SK-N-SH (cell line): Measurements from ENCODE around the gene MMP14.

ENCODE experiments used
- CTCF ChIP-seq: fragments of 200-600 bp; sonication (generic); IDR thresholded peaks from 2 replicates; pipeline ENCODE4 v1.6.1; 2017; ENCODE audit warnings: antibody characterized with exemption, mild to moderate bottlenecking, moderate library complexity
- GABPA ChIP-seq: IDR thresholded peaks from 2 replicates; pipeline ENCODE4 v1.4.0; 2012; ENCODE audit warnings: low read depth, mild to moderate bottlenecking
- JUND ChIP-seq: IDR thresholded peaks from 2 replicates; pipeline ENCODE4 v1.4.0; 2012
- MXI1 ChIP-seq: IDR thresholded peaks from 2 replicates; pipeline ENCODE4 v1.6.1; 2012; ENCODE audit warnings: mild to moderate bottlenecking, low read depth, low read length, improper control_type of control experiment
- PBX3 ChIP-seq: IDR thresholded peaks from 2 replicates; pipeline ENCODE4; 2012
- POLR2AphosphoS5 ChIP-seq: IDR thresholded peaks from 2 replicates; pipeline ENCODE4 v1.6.1; 2012; ENCODE audit warnings: low read depth, low read length
- RCOR1 ChIP-seq: fragments of 150-350 bp; IDR thresholded peaks from 2 replicates; pipeline ENCODE4 v1.6.1; 2017; ENCODE audit warnings: antibody characterized with exemption, low read length
- RFX5 ChIP-seq: IDR thresholded peaks from 2 replicates; pipeline ENCODE4 v1.6.1; 2012; ENCODE audit warnings: mild to moderate bottlenecking, improper control_type of control experiment, low read length
- TF ChIP-seq, protein P1 (sequence below): IDR thresholded peaks from 2 replicates; pipeline ENCODE4 v1.4.0; 2012; ENCODE audit warnings: low read depth

DNA sequence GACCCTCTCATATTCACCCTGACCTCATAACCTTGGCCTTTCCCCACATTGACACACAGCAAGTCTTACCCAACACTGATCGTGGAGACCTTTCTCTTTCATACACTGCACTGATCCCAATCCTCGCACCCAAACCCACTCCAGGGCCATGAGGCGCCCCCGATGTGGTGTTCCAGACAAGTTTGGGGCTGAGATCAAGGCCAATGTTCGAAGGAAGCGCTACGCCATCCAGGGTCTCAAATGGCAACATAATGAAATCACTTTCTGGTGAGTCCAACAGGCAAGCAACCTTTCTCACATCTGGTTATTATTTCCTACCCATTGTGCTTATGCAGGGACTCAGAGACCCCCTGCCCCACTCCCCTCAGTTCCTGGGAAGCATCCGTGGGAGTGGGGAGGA is 5.4 kb downstream of the MMP14 start:
- TF ChIP-seq MXI1 (no peak), CTCF (no peak), JUND (no peak), POLR2AphosphoS5 (no peak), RCOR1 (no peak), GABPA (no peak), PBX3 (no peak), RFX5 (no peak)
- TF ChIP-seq, protein P1, sequence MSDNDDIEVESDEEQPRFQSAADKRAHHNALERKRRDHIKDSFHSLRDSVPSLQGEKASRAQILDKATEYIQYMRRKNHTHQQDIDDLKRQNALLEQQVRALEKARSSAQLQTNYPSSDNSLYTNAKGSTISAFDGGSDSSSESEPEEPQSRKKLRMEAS, result no peak
